HG03342 (cell line): ENCODE data around the gene SKI.
"Not testable (repeated sequence)": the region's sequence is repeated elsewhere in the genome, so short reads cannot be mapped to it uniquely, and the experiment has no call there.

Experiments
- ATAC-seq: cut with Tn5 transposase; IDR thresholded peaks from one replicate; pipeline ENCODE4 v1.9.1; 2021; ENCODE audit warnings: mild to moderate bottlenecking, moderate library complexity; ENCODE audit not compliant: unreplicated experiment

The SKI gene

DNA sequence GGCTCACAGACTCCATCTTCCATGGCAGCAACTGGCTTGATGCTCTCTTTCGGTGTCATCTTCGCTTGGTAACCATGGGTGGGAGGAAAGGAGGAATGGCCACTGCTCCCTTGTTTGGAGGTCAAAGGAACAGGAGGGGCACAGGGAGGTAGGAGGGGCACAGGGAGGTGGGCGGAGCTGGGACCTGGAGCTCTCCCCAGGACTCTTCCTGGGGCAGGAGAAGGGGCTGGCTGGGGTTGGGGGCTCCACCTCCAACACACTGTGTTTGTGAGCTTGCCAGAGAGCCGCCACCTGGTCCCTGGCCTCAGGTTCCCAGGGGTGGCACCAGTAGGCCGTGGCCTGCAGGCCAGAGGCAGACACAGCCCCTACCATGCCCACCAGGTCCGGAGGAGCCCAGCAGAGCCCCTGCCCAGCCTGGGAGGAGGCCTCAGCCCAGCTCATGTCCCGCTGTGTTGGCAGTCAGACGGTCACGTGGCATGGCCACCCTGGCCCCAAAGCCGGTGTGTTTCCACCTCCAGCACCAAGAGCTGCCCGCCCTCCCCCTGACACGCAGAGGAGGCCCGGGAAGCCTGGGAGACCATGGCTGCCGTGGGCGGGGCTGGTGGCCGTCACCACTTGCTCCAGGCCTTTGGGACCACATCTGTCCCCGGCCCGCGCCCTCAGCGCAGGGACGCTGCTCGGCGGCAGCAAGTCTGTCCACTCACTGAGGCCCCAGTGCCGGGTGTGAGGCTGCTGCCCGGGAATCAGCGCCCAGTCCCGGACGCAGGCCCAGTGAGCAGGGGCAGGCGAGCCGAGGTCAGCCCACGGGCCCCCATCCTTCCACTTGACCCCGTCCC is 89.3 kb downstream of the SKI start:
- no peak for ATAC-seq

GRCh38 chr1:2318314-2319278 is 90.5 kb downstream of the SKI start:
- no peak for ATAC-seq

DNA sequence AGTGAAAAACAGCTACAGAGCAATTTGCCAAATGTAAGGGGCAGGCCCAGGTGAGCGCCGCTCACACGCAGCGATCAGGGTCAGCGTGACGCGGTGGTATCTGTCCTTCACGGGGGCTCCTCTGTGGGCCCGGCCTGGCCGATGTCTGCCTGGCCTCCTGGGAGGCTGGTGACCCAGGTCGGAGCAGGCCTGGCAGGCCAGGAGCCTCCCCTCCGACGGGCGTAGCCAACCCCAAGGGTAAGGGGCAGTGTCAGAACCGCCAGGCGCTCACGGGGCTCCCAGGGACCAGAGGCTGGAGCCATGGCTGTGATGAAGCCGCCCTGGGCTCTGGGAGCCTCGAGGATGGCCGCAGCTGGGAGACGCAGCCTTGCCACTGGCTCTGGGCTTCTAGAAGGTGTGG is 91.2 kb downstream of the SKI start:
- ATAC-seq: no peak

DNA sequence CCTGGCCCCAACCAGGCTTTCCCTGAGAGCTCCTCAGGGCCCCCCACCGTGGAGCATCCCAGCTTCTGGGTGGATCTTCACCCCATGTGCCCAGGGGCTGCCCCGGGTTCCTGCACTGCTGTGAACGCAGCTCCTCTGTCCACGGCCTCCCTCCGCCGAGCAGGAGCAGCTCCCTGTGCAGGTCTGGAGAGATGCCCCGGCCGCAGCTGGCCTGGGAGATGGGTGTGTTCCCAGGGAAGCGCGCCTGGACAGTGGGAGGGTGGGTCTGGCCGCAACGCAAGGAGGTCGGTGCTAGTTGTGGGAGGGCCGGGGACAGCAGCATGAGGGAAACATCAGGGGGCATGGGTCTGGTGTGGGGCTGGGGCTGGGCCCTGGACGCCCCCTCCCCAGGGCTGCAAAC is 91.9 kb downstream of the SKI start:
- ATAC-seq: no peak

- ATAC-seq: no peak
Observed at GRCh38 chr1:2320760-2321667, 92.9 kb downstream of the SKI start.

DNA sequence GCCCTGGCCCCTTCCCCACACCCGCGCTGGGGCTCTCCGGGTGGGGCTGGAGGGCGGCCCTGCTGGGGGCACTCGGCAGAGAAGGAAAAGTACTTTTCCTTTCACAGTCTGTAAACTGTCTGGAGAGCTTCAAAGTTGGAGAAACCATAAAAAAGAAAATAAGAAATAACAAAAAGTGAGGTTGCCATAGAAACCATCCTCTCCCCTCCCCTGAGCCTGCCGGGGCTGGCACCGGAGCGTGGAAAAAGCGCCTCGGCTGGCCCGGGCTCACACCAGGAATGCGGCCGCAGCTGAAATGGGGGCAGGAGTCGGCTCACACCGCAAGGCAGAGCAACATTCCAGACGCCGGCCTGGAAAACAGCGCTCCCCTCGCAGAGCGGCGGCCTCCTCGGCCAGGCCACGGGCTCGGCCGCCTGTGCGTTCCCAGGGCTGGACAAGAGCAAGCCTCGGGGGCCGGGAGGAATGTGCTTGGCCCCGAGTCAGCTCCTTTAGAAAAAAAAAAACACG is 94.0 kb downstream of the SKI start:
- ATAC-seq: no peak

DNA sequence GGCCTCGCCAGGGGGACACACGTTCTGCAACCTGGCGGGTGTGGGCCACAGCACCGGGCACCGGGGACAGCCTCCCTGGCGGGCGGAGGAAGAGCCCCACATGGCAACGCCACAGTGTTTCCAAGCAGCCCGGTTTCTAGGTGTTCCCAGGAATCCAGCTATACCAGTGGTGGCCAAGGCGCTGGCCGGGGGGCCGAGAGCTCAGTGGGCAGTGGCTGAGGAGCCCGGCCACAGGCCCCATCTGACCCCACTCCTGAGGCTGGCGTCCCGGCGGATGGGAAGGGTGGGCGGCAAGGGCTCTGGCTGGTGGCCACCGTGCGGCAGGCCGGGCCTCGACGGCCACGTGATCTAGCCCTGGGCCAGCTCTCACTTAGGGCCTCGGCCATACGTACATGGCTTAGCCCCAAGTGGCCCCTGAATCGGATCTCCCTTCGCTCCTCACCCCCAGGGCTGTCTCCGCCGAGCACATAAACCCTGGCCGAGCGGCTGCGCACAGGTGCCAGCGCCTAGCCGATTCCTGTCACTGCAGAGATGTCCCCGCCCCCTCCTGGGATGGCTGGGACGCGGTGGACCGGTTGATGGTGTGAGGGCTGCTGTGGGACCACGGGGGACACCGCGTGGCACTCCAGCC is 94.6 kb downstream of the SKI start:
- no peak for ATAC-seq

DNA sequence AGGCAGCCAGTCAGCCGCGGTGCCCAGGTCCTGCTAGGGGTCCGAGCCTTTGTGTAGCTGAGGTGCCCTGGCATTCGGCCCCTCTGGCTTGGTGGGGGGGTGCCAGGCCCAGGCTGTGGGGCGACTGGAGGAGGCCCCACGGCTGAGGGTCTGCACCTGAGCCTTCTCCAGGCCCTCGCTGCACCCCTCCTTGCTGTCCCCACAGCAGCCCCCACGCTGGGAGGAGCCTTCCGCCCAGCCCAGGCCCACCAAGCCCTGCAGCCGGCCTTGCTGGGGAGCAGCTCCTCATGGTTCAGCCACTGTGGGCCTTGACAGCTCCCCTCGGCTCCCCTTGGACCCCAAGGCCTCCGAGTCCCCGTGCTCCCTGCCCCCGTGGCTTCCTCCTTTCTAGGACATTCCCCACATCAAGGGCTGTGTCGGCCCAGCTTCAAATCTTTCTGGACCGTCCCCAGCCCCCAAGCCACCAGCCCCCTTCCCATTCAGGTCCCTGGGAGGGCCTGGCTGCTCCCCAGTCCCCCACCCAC is 95.4 kb downstream of the SKI start:
- no peak for ATAC-seq

- ATAC-seq: no peak
Observed at GRCh38 chr1:2324553-2325366, 96.6 kb downstream of the SKI start.

- no peak for ATAC-seq
Observed at GRCh38 chr1:2326524-2326923, 98.4 kb downstream of the SKI start.

- not testable (repeated sequence) for ATAC-seq
Observed at GRCh38 chr1:2327162-2327561, 99.0 kb downstream of the SKI start.

- no peak for ATAC-seq
Observed at GRCh38 chr1:2327841-2328240, 99.7 kb downstream of the SKI start.

DNA sequence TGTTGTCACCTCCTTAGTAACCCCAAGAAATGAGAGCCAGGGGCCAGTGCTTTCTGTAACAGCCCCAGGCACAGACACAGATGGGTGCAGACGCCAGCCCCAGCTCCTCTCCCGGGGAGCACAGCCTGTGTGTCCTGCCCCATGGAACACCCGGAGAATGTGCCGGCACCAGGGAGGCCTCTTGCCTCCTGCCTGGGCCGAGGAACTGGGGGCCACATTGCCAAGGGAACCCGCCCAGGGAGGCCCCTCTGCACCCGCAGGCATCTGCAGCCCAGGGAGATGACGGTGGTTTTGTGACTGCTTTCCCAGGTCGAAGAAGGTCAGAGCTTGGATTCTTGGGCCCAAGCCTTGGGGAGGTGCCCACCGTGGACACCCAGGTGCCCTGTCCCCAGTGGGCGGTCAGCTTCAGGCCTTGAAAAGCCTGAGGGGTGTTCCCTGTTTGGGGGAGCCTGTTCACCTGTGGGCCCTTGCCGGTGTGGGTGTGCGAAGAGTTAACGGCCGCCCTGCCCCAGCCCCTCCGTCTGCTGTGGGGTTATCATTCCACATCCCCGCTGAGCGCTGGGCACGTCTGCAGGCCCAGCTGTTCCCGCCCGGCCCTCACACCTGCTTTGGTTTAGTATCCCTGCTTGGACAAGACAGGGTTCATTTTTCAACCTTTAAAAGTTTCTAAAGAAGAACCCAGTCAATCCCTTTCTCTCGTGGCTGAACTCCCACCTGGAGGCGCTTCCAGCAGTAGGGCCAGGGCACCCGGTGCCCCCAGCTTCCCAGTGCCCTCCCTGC is 100.7 kb downstream of the SKI start:
- ATAC-seq: no peak

GRCh38 chr1:2330035-2330434 is 101.9 kb downstream of the SKI start:
- no peak for ATAC-seq

GRCh38 chr1:2330519-2331199 is 102.5 kb downstream of the SKI start:
- no peak for ATAC-seq

GRCh38 chr1:2331200-2331544 is 103.1 kb downstream of the SKI start:
- no peak for ATAC-seq

DNA sequence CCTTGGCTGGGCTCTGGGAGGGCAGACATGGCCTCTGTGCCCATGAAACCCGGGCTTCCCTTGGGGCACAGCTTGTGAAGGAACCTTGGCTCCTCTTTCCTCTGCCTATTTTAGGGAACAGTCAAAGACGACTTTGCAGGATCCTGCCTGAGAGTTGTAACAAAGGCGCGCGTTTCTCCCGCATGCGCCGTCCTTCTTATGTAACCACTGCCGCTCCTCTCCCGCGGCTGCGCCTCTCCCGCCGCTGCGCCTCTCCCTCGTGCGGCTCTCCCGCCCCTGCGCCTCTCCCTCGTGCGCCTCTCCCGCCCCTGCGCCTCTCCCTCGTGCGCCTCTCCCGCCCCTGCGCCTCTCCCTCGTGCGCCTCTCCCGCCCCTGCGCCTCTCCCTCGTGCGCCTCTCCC is 103.5 kb downstream of the SKI start:
- not testable (repeated sequence) for ATAC-seq

GRCh38 chr1:2334366-2334765 is 106.2 kb downstream of the SKI start:
- no peak for ATAC-seq
